ENCODE measurements around the gene CHFR. TPM values are rescaled to one million over a fixed set of nuclear protein-coding genes. Genes with fewer than 3 reads are reported as not detected.
"Not testable (repeated sequence)": the region's sequence is repeated elsewhere in the genome, so short reads cannot be mapped to it uniquely, and the experiment has no call there.

Gene CHFR
- total RNA-seq, 1 donor from 2014 or later, result 55.0 TPM

GRCh38 chr12:132908145-132909029 lies 21.0 kb upstream of the CHFR start:
- H3K4me1 Mint-ChIP-seq (ENCODE audit: low read depth), result peaks cover 4% of the 10 kb centered on the region
- H3K27me3 Mint-ChIP-seq (ENCODE audit: low read depth), result peaks cover 13% of the 10 kb centered on the region
- peak overlapping the region; percentile 94 for H3K27ac Mint-ChIP-seq
- peaks cover 18% of the 10 kb centered on the region for H3K36me3 Mint-ChIP-seq (ENCODE audit: low read depth)
- intact Hi-C loops (cut with micrococcal nuclease), result loop anchor here (1.0 to 5.0 kb wide), 7 partner anchors 22 to 222 kb away; partner anchors contain the start of genes ANKLE2, CHFR, POLE and PXMP2
- H3K4me3 Mint-ChIP-seq (ENCODE audit: low read depth), result peak overlapping the region; percentile 86
- DNase-seq (ENCODE audit: low spot score), result peak; percentile 93
- H3K9me3 Mint-ChIP-seq, result peaks cover 41% of the 10 kb centered on the region

- intact Hi-C loops (cut with micrococcal nuclease), result loop anchor here (1.0 to 5.0 kb wide), 7 partner anchors 21 to 221 kb away; partner anchors contain the start of genes ANKLE2, CHFR, POLE and PXMP2
- H3K4me1 Mint-ChIP-seq (ENCODE audit: low read depth); DNase-seq (ENCODE audit: low spot score); H3K27ac Mint-ChIP-seq: not testable (repeated sequence)
- Mint-ChIP-seq H3K27me3 (ENCODE audit: low read depth) (peaks cover 13% of the 10 kb centered on the region), H3K36me3 (ENCODE audit: low read depth) (peaks cover 17% of the 10 kb centered on the region), H3K4me3 (ENCODE audit: low read depth) (peak overlapping the region; percentile 86), H3K9me3 (peaks cover 39% of the 10 kb centered on the region)
These were observed 20.4 kb upstream of the CHFR start for GRCh38 chr12:132907789-132908144.

- no peak for DNase-seq (ENCODE audit: low spot score)
- Mint-ChIP-seq H3K27ac (no peak overlapping the region), H3K4me3 (ENCODE audit: low read depth) (no peak overlapping the region), H3K36me3 (ENCODE audit: low read depth) (peaks cover 15% of the 10 kb centered on the region), H3K4me1 (ENCODE audit: low read depth) (peaks cover 4% of the 10 kb centered on the region), H3K9me3 (peaks cover 35% of the 10 kb centered on the region), H3K27me3 (ENCODE audit: low read depth) (peaks cover 13% of the 10 kb centered on the region)
- intact Hi-C loops (cut with micrococcal nuclease), result loop anchor here (5.0 kb wide), 2 partner anchors 130 to 145 kb away; partner anchors contain the start of genes ANKLE2 and ZNF84
These were observed 19.8 kb upstream of the CHFR start for GRCh38 chr12:132907216-132907615.

GRCh38 chr12:132904718-132905328 lies 17.4 kb upstream of the CHFR start:
- Mint-ChIP-seq H3K27me3 (ENCODE audit: low read depth) (peaks cover 13% of the 10 kb centered on the region), H3K4me3 (ENCODE audit: low read depth) (no peak overlapping the region), H3K27ac (no peak overlapping the region), H3K9me3 (peaks cover 21% of the 10 kb centered on the region), H3K36me3 (ENCODE audit: low read depth) (peaks cover 3% of the 10 kb centered on the region), H3K4me1 (ENCODE audit: low read depth) (peaks cover 4% of the 10 kb centered on the region)
- peak; percentile 76 for DNase-seq (ENCODE audit: low spot score)
- intact Hi-C loops (cut with micrococcal nuclease), result loop anchor here (5.0 kb wide), 2 partner anchors 132 to 143 kb away; partner anchors contain the start of genes ANKLE2 and ZNF84

DNA sequence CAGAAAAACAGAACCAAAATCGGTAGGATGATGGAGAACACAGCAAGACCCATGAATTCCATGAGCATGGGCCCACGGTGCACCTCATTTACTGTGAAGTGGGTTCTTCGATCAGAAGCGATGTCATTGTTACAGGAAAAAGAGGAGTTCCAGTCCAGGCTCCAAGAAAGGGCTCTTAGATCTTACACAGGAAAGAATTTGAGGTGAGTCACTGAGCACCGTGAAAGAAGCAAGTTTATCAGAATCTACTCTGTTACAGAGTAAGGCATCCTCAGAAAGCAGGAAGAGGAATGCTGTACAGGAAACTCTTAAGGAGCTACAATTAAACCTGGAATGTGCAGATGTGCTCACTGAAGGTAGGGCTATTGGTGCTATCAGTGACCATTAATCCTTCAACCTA lies 11.6 kb upstream of the CHFR start:
- H3K4me3 Mint-ChIP-seq (ENCODE audit: low read depth), result no peak overlapping the region
- H3K36me3 Mint-ChIP-seq (ENCODE audit: low read depth), result no peaks in the 10 kb centered on the region
- intact Hi-C loops (cut with micrococcal nuclease), result no loop called here
- no peaks in the 10 kb centered on the region for H3K4me1 Mint-ChIP-seq (ENCODE audit: low read depth)
- no peaks in the 10 kb centered on the region for H3K27me3 Mint-ChIP-seq (ENCODE audit: low read depth)
- no peak overlapping the region for H3K27ac Mint-ChIP-seq
- no peak for DNase-seq (ENCODE audit: low spot score)
- peaks cover 8% of the 10 kb centered on the region for H3K9me3 Mint-ChIP-seq

- peaks cover 3% of the 10 kb centered on the region for H3K27me3 Mint-ChIP-seq (ENCODE audit: low read depth)
- H3K36me3 Mint-ChIP-seq (ENCODE audit: low read depth), result peaks cover 55% of the 10 kb centered on the region
- H3K4me1 Mint-ChIP-seq (ENCODE audit: low read depth), result peaks cover 13% of the 10 kb centered on the region
- intact Hi-C loops (cut with micrococcal nuclease), result loop anchor here (5.0 kb wide), 1 partner anchor 62 kb away; the partner anchor contains the start of gene GOLGA3
- H3K9me3 Mint-ChIP-seq, result peaks cover 42% of the 10 kb centered on the region
- no peak for DNase-seq (ENCODE audit: low spot score)
- peak overlapping the region; percentile 41 for H3K4me3 Mint-ChIP-seq (ENCODE audit: low read depth)
- peak overlapping the region; percentile 59 for H3K27ac Mint-ChIP-seq
These were observed 1.4 kb upstream of the CHFR start for GRCh38 chr12:132888852-132889251.

- no peak for DNase-seq (ENCODE audit: low spot score)
- peaks cover 13% of the 10 kb centered on the region for H3K4me1 Mint-ChIP-seq (ENCODE audit: low read depth)
- H3K36me3 Mint-ChIP-seq (ENCODE audit: low read depth), result peaks cover 72% of the 10 kb centered on the region
- H3K27me3 Mint-ChIP-seq (ENCODE audit: low read depth), result peaks cover 3% of the 10 kb centered on the region
- H3K9me3 Mint-ChIP-seq, result peaks cover 42% of the 10 kb centered on the region
- H3K4me3 Mint-ChIP-seq (ENCODE audit: low read depth), result peak overlapping the region; percentile 79
- H3K27ac Mint-ChIP-seq, result peak overlapping the region; percentile 60
- intact Hi-C loops (cut with micrococcal nuclease), result loop anchor here (1.0 to 5.0 kb wide), 7 partner anchors 22 to 294 kb away; partner anchors contain the start of genes GOLGA3, ZNF140, ZNF26 and ZNF268
These were observed 602 bp downstream of the CHFR start for GRCh38 chr12:132886529-132887477.

DNA sequence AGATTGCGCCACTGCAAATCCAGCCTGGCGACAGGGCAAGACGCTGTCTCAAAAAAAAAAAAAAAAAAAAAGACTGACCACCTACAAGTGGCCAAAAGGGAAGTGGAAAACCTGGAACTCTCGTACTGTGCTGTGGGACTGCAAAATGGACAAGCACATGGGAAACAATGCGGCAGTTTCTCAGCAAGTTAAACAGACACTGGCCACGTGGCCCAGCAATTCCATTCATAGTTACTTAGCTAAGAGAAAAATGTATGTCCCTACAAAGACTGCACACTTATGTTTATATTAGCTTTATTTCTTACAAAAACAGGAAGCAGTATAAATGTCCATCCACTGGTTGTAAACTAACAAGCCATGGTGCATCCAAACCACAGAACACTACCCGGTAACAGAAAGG lies 5.6 kb downstream of the CHFR start:
- Mint-ChIP-seq H3K36me3 (ENCODE audit: low read depth) (peaks cover 69% of the 10 kb centered on the region), H3K4me1 (ENCODE audit: low read depth) (peaks cover 5% of the 10 kb centered on the region), H3K9me3 (peaks cover 15% of the 10 kb centered on the region), H3K4me3 (ENCODE audit: low read depth) (no peak overlapping the region), H3K27me3 (ENCODE audit: low read depth) (no peaks in the 10 kb centered on the region), H3K27ac (no peak overlapping the region)
- no peak for DNase-seq (ENCODE audit: low spot score)
- intact Hi-C loops (cut with micrococcal nuclease), result no loop called here

- H3K4me3 Mint-ChIP-seq (ENCODE audit: low read depth); H3K9me3 Mint-ChIP-seq; intact Hi-C loops (cut with micrococcal nuclease); H3K27ac Mint-ChIP-seq; H3K27me3 Mint-ChIP-seq (ENCODE audit: low read depth); DNase-seq (ENCODE audit: low spot score): not testable (repeated sequence)
- H3K36me3 Mint-ChIP-seq (ENCODE audit: low read depth), result peaks cover 48% of the 10 kb centered on the region
- peaks cover 13% of the 10 kb centered on the region for H3K4me1 Mint-ChIP-seq (ENCODE audit: low read depth)
These were observed 12.8 kb downstream of the CHFR start for GRCh38 chr12:132874620-132875019.

- Mint-ChIP-seq H3K9me3 (no peaks in the 10 kb centered on the region), H3K27me3 (ENCODE audit: low read depth) (no peaks in the 10 kb centered on the region), H3K4me1 (ENCODE audit: low read depth) (peaks cover 13% of the 10 kb centered on the region), H3K36me3 (ENCODE audit: low read depth) (peaks cover 49% of the 10 kb centered on the region), H3K4me3 (ENCODE audit: low read depth) (no peak overlapping the region), H3K27ac (no peak overlapping the region)
- intact Hi-C loops (cut with micrococcal nuclease), result no loop called here
- DNase-seq (ENCODE audit: low spot score), result no peak
These were observed 13.2 kb downstream of the CHFR start for GRCh38 chr12:132874175-132874574.

- Mint-ChIP-seq H3K4me3 (ENCODE audit: low read depth) (no peak overlapping the region), H3K4me1 (ENCODE audit: low read depth) (peaks cover 13% of the 10 kb centered on the region), H3K27ac (peak overlapping the region; percentile 33), H3K27me3 (ENCODE audit: low read depth) (no peaks in the 10 kb centered on the region), H3K9me3 (no peaks in the 10 kb centered on the region), H3K36me3 (ENCODE audit: low read depth) (peaks cover 50% of the 10 kb centered on the region)
- intact Hi-C loops (cut with micrococcal nuclease), result no loop called here
- DNase-seq (ENCODE audit: low spot score), result no peak
These were observed 13.7 kb downstream of the CHFR start for GRCh38 chr12:132873724-132874123.

- H3K4me1 Mint-ChIP-seq (ENCODE audit: low read depth), result peaks cover 13% of the 10 kb centered on the region
- no peaks in the 10 kb centered on the region for H3K9me3 Mint-ChIP-seq
- DNase-seq (ENCODE audit: low spot score), result peak; percentile 20
- H3K36me3 Mint-ChIP-seq (ENCODE audit: low read depth), result peaks cover 53% of the 10 kb centered on the region
- no peaks in the 10 kb centered on the region for H3K27me3 Mint-ChIP-seq (ENCODE audit: low read depth)
- no peak overlapping the region for H3K4me3 Mint-ChIP-seq (ENCODE audit: low read depth)
- intact Hi-C loops (cut with micrococcal nuclease), result no loop called here
- peak overlapping the region; percentile 50 for H3K27ac Mint-ChIP-seq
These were observed 14.4 kb downstream of the CHFR start for GRCh38 chr12:132872975-132873421.

Data from activated T-helper 2 cell treated with anti-CD3 and anti-CD28 coated beads, Interferon-gamma antibody, Interleukin-2, Interleukin-4, amounts not matched to agents 10 μg/mL and 5 μg/mL and 100 μg/mL, durations not matched to agents 14 hours and 24 hours and 36 hours (primary cell).